PC-9 (cell line): ENCODE measurements around the gene PAIP2. TPM values are rescaled to one million over a fixed set of nuclear protein-coding genes. Genes with fewer than 3 reads are reported as not detected.

ENCODE experiments used
- Bru-seq: library from RNA; stranded (reverse); fragments of 400-500 nt; gene quantifications from one replicate; lab custom pipeline; 2021; lab: Mats Ljungman, UMichigan
- BruChase-seq, 2 experiments: library from RNA; stranded (reverse); fragments of 400-500 nt; gene quantifications; one replicate each; lab custom pipeline; 2021; lab: Mats Ljungman, UMichigan
- BruUV-seq: library from RNA; stranded (reverse); fragments of 400-500 nt; replicated peaks from 2 replicates; lab custom pipeline; 2021; lab: Mats Ljungman, UMichigan
- CTCF ChIA-PET: fragments of 300-600 bp; sonication (Branson Sonifier 250); formaldehyde crosslinking; loops from one replicate; lab custom pipeline; 2022; ENCODE audit warnings: antibody characterized with exemption; lab: Charles Lee
- POLR2A ChIA-PET: fragments of 300-600 bp; sonication (Branson Sonifier 250); formaldehyde crosslinking; loops from one replicate; lab custom pipeline; 2022; ENCODE audit warnings: antibody characterized with exemption; ENCODE audit not compliant: unreplicated experiment; lab: Charles Lee
- DNase-seq, 2 experiments: peaks; one replicate each; pipeline versions ENCODE4 v3.0.0 to v3.0.0-alpha.2; 2015 to 2022; ENCODE audit warnings: mixed read lengths in 1 of 2
- H2AFZ ChIP-seq: fragments of 200-600 bp; sonication (generic); 2 replicates; pipeline ENCODE4 v1.8.1; 2017; ENCODE audit warnings: antibody characterized with exemption
- H3F3A ChIP-seq: fragments of 200-600 bp; sonication (generic); 2 replicates; pipeline ENCODE4 v1.8.1; 2017; ENCODE audit warnings: antibody characterized with exemption, mild to moderate bottlenecking, low read depth; ENCODE audit not compliant: insufficient read depth
- H3K27ac ChIP-seq: fragments of 200-600 bp; sonication (generic); 2 replicates; pipeline ENCODE4 v1.6.1; 2016; ENCODE audit warnings: mixed run types
- H3K27me3 ChIP-seq: fragments of 200-600 bp; sonication (generic); 2 replicates; pipeline ENCODE4 v1.6.1; 2016; ENCODE audit warnings: low read depth, mixed run types; ENCODE audit not compliant: insufficient read depth
- H3K36me3 ChIP-seq: fragments of 200-600 bp; sonication (generic); 2 replicates; pipeline ENCODE4 v1.6.1; 2016; ENCODE audit warnings: low read depth, mixed run types
- H3K4me1 ChIP-seq: fragments of 200-600 bp; sonication (generic); replicated peaks from 2 replicates; pipeline ENCODE4 v1.6.1; 2016; ENCODE audit warnings: mixed run types; ENCODE audit not compliant: insufficient read depth
- H3K4me2 ChIP-seq: fragments of 200-600 bp; sonication (generic); 2 replicates; pipeline ENCODE4 v1.6.1; 2017; ENCODE audit warnings: mixed run types
- H3K4me3 ChIP-seq: fragments of 200-600 bp; sonication (generic); 2 replicates; pipeline ENCODE4 v1.6.1; 2016; ENCODE audit warnings: mixed run types
- H3K79me2 ChIP-seq: fragments of 200-600 bp; sonication (generic); 2 replicates; pipeline ENCODE4 v1.6.1; 2017; ENCODE audit warnings: low read depth, mixed run types
- H3K9me2 ChIP-seq: fragments of 200-600 bp; sonication (generic); 2 replicates; pipeline ENCODE4 v1.8.1; 2017; ENCODE audit warnings: mild to moderate bottlenecking; ENCODE audit not compliant: insufficient read depth
- H3K9me3 ChIP-seq: fragments of 200-600 bp; sonication (generic); 2 replicates; pipeline ENCODE4 v1.8.1; 2016; ENCODE audit warnings: low read depth; ENCODE audit not compliant: insufficient read depth
- H4K20me1 ChIP-seq: fragments of 200-600 bp; sonication (generic); 2 replicates; pipeline ENCODE4 v1.8.1; 2017; ENCODE audit not compliant: insufficient read depth
- CTCF ChIP-seq: fragments of 200-600 bp; sonication (generic); conservative IDR thresholded peaks from 2 replicates; pipeline ENCODE4 v1.6.1; 2017; ENCODE audit warnings: mixed run types, antibody characterized with exemption, mild to moderate bottlenecking, moderate library complexity
- EZH2 ChIP-seq: fragments of 200-600 bp; sonication (generic); IDR thresholded peaks from 2 replicates; pipeline ENCODE4 v1.8.0; 2017; ENCODE audit warnings: antibody characterized with exemption, low read depth
- intact Hi-C: fragments of 100-400 bp; cut with micrococcal nuclease; formaldehyde crosslinking; loops from one replicate; pipeline ENCODE4 v1.10.0; 2022; ENCODE audit not compliant: unreplicated experiment
- long read RNA-seq: library from polyadenylated mRNA; stranded (forward); transcript quantifications from one replicate; pipeline ENCODE4 v2.0.0, GENCODE V29; 2022
- total RNA-seq: library from RNA; stranded (reverse); gene quantifications from 2 replicates; pipeline ENCODE4 v1.2.3, GENCODE V29; 2021

The PAIP2 gene, protein sequence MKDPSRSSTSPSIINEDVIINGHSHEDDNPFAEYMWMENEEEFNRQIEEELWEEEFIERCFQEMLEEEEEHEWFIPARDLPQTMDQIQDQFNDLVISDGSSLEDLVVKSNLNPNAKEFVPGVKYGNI
- total RNA-seq (79.4 and 90.5 TPM in 2 replicates), Bru-seq, nascent RNA (percentile 94 among the genes with signal in this experiment), BruChase-seq, experiment 1, labeled RNA remaining after a 2-hour chase (percentile 89 among the genes with signal in this experiment), BruChase-seq, experiment 2, labeled RNA remaining after a 6-hour chase (percentile 93 among the genes with signal in this experiment)
- long read RNA-seq, transcript PAIP2-201 (4 exons, 1,459 nt) = major isoform, 277 of 635 reads
- long read RNA-seq, transcript PAIP2-206 (3 exons, 815 nt) = minor isoform, 13 of 635 reads
- long read RNA-seq, partial matches to known transcripts = 305 of 635 reads
- long read RNA-seq, other reads (novel, unspliced or antisense) = 40 of 635 reads

GRCh38 chr5:139341689-139342422 lies at the start of gene PAIP2:
Gene PAIP2 (plus strand): TSS chr5:139341854. CDS start chr5:139363785, 21,931 bp downstream.
- Histone ChIP-seq H3K4me3 (peak within 1 kb of the TSS; percentile 77), H3K36me3 (peaks cover 22% of the 10 kb centered on the region), H2AFZ (peak within 1 kb of the TSS; percentile 90), H3F3A (peaks cover 14% of the 10 kb centered on the region), H3K27ac (peak within 1 kb of the TSS; percentile 68), H3K79me2 (peaks cover 51% of the 10 kb centered on the region), H4K20me1 (peaks cover 49% of the 10 kb centered on the region), H3K4me1 (peaks cover 23% of the 10 kb centered on the region), H3K9me3 (no peaks in the 10 kb centered on the region), H3K27me3 (no peaks in the 10 kb centered on the region), H3K9me2 (no peaks in the 10 kb centered on the region), H3K4me2 (peak within 1 kb of the TSS; percentile 98)
- CTCF ChIA-PET = interaction anchor here (0.5 to 0.9 kb wide), 4 partner anchors 11 to 78 kb away, joined by 3 to 14 read pairs (median 8); partner anchors contain the start of gene MATR3
- TF ChIP-seq CTCF (peak; percentile 66), EZH2 (no peak)
- POLR2A ChIA-PET = interaction anchor here (0.5 to 1.1 kb wide), 8 partner anchors 31 to 877 kb away, joined by 3 to 36 read pairs (median 14); partner anchors contain the start of genes HSPA9 and MATR3
- intact Hi-C loops = loop anchor here (5.0 kb wide), 2 partner anchors 50 kb away; partner anchors contain the start of gene MATR3
- TSS peak; percentile 95 for BruUV-seq
- peak; percentile 89 to 95 for DNase-seq

DNA sequence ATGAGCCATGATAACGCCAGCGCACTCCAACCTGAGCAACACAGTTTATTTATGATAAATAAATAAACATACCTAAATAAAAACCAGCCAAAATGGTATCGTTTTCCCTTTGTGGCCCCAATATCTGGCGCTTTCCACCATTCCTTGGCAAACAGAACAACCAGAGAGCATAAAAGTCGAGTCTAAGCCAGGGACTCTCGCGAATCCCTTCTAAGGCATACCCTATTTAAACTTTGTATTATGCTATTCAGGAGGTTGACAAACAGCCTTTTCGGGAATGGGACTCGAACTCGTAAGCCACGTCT lies 48.5 kb upstream of the PAIP2 start:
- Histone ChIP-seq H3K79me2 (peaks cover 46% of the 10 kb centered on the region), H3K4me3 (peak overlapping the region; percentile 94), H3K27ac (peak overlapping the region; percentile 97; the same call in 1 of the 2 replicates), H3K4me2 (peak overlapping the region; percentile 94), H3K9me2 (no peaks in the 10 kb centered on the region), H2AFZ (peak overlapping the region; percentile 70), H3K27me3 (no peaks in the 10 kb centered on the region), H3K36me3 (no peaks in the 10 kb centered on the region), H3F3A (peaks cover 35% of the 10 kb centered on the region), H4K20me1 (peaks cover 38% of the 10 kb centered on the region), H3K4me1 (peaks cover 28% of the 10 kb centered on the region), H3K9me3 (no peaks in the 10 kb centered on the region)
- peak in 1 of 2 experiments; percentile 2 for DNase-seq
- intact Hi-C loops = loop anchor here (5.0 kb wide), 1 partner anchor 49 kb away; the partner anchor contains the start of gene PAIP2
- POLR2A ChIA-PET = interaction anchor here (0.6 to 1.4 kb wide), 11 partner anchors 9 to 796 kb away, joined by 3 to 26 read pairs (median 6); partner anchors contain the start of gene PAIP2
- TF ChIP-seq CTCF (no peak), EZH2 (no peak)
- CTCF ChIA-PET = interaction anchor here (0.6 to 1.0 kb wide), 3 partner anchors 31 to 389 kb away, joined by 3 to 14 read pairs (median 4); no protein-coding TSS in a partner anchor
- BruUV-seq = no TSS peak
